ENCODE data around the gene KCNQ5.

Gene KCNQ5

GRCh38 chr6:72639920-72640614 is 18.2 kb downstream of the KCNQ5 start:
- DNase-seq (ENCODE audit: low read depth, low spot score): no peak

- DNase-seq (ENCODE audit: low read depth, low spot score): no peak
These were observed 18.7 kb downstream of the KCNQ5 start for GRCh38 chr6:72640615-72640930.

GRCh38 chr6:72642435-72642834 is 20.6 kb downstream of the KCNQ5 start:
- no peak for DNase-seq (ENCODE audit: low read depth, low spot score)

- DNase-seq (ENCODE audit: low read depth, low spot score): no peak
These were observed 21.4 kb downstream of the KCNQ5 start for GRCh38 chr6:72643214-72643613.

GRCh38 chr6:72646604-72647485 is 25.0 kb downstream of the KCNQ5 start:
- no peak for DNase-seq (ENCODE audit: low read depth, low spot score)

- no peak for DNase-seq (ENCODE audit: low read depth, low spot score)
These were observed 25.6 kb downstream of the KCNQ5 start for GRCh38 chr6:72647489-72647888.

GRCh38 chr6:72649032-72649984 is 27.4 kb downstream of the KCNQ5 start:
- DNase-seq (ENCODE audit: low read depth, low spot score): no peak

GRCh38 chr6:72650081-72650745 is 28.3 kb downstream of the KCNQ5 start:
- DNase-seq (ENCODE audit: low read depth, low spot score): no peak

GRCh38 chr6:72651174-72651573 is 29.3 kb downstream of the KCNQ5 start:
- no peak for DNase-seq (ENCODE audit: low read depth, low spot score)

- no peak for DNase-seq (ENCODE audit: low read depth, low spot score)
These were observed 30.4 kb downstream of the KCNQ5 start for GRCh38 chr6:72651967-72652956.

GRCh38 chr6:72653026-72653425 is 31.2 kb downstream of the KCNQ5 start:
- DNase-seq (ENCODE audit: low read depth, low spot score): no peak

- DNase-seq (ENCODE audit: low read depth, low spot score): no peak
These were observed 32.3 kb downstream of the KCNQ5 start for GRCh38 chr6:72654071-72654621.

GRCh38 chr6:72657407-72658197 is 35.7 kb downstream of the KCNQ5 start:
- no peak for DNase-seq (ENCODE audit: low read depth, low spot score)

- no peak for DNase-seq (ENCODE audit: low read depth, low spot score)
These were observed 37.9 kb downstream of the KCNQ5 start for GRCh38 chr6:72659754-72660153.

- DNase-seq (ENCODE audit: low read depth, low spot score): no peak
These were observed 39.5 kb downstream of the KCNQ5 start for GRCh38 chr6:72661411-72661810.

GRCh38 chr6:72665599-72665998 is 43.7 kb downstream of the KCNQ5 start:
- DNase-seq (ENCODE audit: low read depth, low spot score): no peak

- DNase-seq (ENCODE audit: low read depth, low spot score): no peak
These were observed 47.5 kb downstream of the KCNQ5 start for GRCh38 chr6:72669324-72669723.

GRCh38 chr6:72672906-72673305 is 51.0 kb downstream of the KCNQ5 start:
- no peak for DNase-seq (ENCODE audit: low read depth, low spot score)

GRCh38 chr6:72674842-72675241 is 53.0 kb downstream of the KCNQ5 start:
- no peak for DNase-seq (ENCODE audit: low read depth, low spot score)
